Esophagus (tissue), 2 donors: Measurements from ENCODE around the gene SPEG. TPM values are rescaled to one million over a fixed set of nuclear protein-coding genes. Genes with fewer than 3 reads are reported as not detected.

Source experiments
- H3K27ac ChIP-seq, 2 donors: one replicate each; pipeline ENCODE4 v1.5.1; 2013; ENCODE audit warnings: low read depth in 2 of 2, mild to moderate bottlenecking in 2 of 2, inconsistent platforms in 1 of 2, low read length in 1 of 2, moderate library complexity in 1 of 2
- H3K27me3 ChIP-seq, 2 donors: one replicate each; pipeline ENCODE4 v1.6.1; 2013; ENCODE audit warnings: low read length in 2 of 2, control low read depth in 1 of 2, mild to moderate bottlenecking in 1 of 2; ENCODE audit not compliant: insufficient read depth in 2 of 2, control insufficient read depth in 1 of 2
- H3K36me3 ChIP-seq, 2 donors: one replicate each; pipeline ENCODE4 v1.6.1; 2013; ENCODE audit warnings: low read length in 1 of 2; ENCODE audit not compliant: control insufficient read depth in 2 of 2, insufficient read depth in 2 of 2
- H3K4me1 ChIP-seq, 2 donors: one replicate each; pipeline ENCODE4 v1.6.1; 2013; ENCODE audit warnings: low read length in 1 of 2; ENCODE audit not compliant: control insufficient read depth in 2 of 2, insufficient read depth in 2 of 2
- H3K4me3 ChIP-seq, 2 donors: one replicate each; pipeline ENCODE4 v1.5.1; 2013; ENCODE audit warnings: low read length in 2 of 2, mild to moderate bottlenecking in 2 of 2, low read depth in 1 of 2, moderate library complexity in 1 of 2
- H3K9me3 ChIP-seq, 2 donors: one replicate each; pipeline ENCODE4 v1.6.1; 2013; ENCODE audit warnings: mild to moderate bottlenecking in 2 of 2, low read depth in 1 of 2, low read length in 1 of 2, moderate library complexity in 1 of 2; ENCODE audit not compliant: control insufficient read depth in 2 of 2, insufficient read depth in 1 of 2
- WGBS, 2 donors: extraction: QIAGEN DNeasy Blood & Tissue Kit; methylation state at CpG; one replicate each; pipeline ENCODE4 v1.1.7; 2013; 5-methylcytosine and 5-hydroxymethylcytosine counted together
- polyA plus RNA-seq, 2 donors: library from polyadenylated mRNA; stranded (reverse); fragments of 200-250 nt; gene quantifications; one replicate each; pipeline ENCODE4 v1.2.3, GENCODE V29; 2013
- donor health status: healthy with polysubstance abuse.
- donor health status: Bipolar disorder and iron deficiency.

Gene SPEG
- polyA plus RNA-seq, 2 donors = 22.3 to 37.7 TPM

DNA sequence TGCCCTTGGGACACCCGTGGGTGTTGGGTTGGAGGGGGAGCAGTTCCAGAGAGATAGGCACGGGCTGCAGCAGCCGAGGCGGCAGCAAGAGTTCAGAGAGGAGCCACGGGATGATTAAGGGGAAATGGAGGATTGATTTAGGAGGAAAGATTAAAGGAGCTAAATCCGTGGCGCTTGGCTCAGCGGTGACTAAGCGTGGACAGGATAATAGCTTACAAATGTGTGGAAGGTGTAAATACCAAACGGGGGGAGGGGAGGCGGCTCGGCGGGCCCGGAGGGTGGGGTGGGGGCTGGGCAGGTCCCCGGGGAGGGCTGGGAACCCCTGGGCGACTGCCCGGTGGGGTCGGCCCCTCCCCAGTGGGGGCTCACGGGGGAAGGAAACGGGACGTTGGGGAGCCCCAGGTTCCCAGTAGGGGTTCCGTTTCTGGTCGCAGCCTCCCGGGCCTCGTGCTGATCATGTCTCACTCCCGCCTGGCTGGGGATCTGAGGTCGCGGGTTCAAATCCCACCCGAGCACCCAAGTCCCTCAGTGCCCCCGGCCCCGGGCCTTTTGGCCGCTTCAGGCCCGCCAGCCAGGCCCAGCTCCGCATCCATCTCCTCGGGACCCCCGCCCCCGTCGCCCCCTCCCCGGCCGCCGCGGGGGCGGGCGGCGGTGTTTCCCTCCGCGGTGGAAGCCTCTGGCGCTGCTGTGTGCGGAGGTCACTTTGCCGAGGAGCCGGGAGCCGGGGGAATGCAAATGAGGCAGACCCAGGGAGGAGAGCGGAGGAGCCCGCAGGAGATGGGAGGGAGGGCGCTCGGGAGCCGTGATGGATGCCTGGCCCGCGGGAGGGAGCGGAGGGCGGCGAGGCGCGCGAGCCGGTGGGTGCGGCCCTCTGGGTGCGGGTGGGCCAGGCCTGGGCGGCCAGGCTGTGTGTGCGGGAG lies 87.7 kb downstream of the SPEG start:
- Histone ChIP-seq H3K27me3 (peaks cover 0 to 4% of the 10 kb centered on the region in 2 donors), H3K9me3 (no peaks in the 10 kb centered on the region), H3K4me1 (peaks cover 0 to 2% of the 10 kb centered on the region in 2 donors), H3K27ac (peak overlapping the region in 1 of 2 donors; percentile 17), H3K4me3 (peak overlapping the region; percentile 3 to 16), H3K36me3 (no peaks in the 10 kb centered on the region)
- 2% methylated on average over 50 to 70 of the region's 70 CpGs for WGBS, 2 donors

DNA sequence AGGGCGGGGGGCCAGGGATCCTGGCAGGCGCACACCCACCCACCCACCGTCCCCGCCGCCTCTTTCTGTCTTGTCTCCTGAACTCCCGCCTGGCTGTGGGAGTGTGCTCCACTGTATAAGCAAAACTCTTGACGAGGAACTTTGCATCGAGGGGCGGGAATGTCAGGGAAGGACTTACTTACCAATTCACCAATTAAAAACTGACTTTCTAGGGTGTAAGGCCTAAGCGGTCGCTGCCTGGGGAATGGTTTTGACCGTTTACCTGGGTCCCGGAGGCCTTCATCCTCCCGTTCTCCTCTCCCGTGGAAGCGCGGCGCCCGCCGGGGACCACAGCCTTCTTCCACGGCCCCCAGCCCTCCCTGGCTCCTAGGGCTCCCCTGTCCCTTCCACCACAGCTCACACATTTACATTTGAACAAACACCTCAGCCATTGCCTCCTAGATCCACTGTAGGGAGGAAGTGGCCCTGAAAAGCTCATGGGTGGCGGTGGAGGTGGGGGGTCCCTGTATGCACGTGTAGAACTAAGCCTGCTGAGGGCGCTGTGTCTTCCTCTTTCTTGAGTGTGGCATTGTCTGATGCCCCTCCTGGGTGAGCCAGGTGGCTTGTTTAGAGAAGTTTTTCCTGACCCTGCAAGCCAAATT lies 88.5 kb downstream of the SPEG start:
- Histone ChIP-seq H3K27me3 (peaks cover 0 to 4% of the 10 kb centered on the region in 2 donors), H3K9me3 (no peaks in the 10 kb centered on the region), H3K4me3 (no peak overlapping the region), H3K27ac (no peak overlapping the region), H3K36me3 (no peaks in the 10 kb centered on the region), H3K4me1 (peaks cover 0 to 2% of the 10 kb centered on the region in 2 donors)
- WGBS, 2 donors = 19 to 27% methylated on average over 24 of the region's 24 CpGs

DNA sequence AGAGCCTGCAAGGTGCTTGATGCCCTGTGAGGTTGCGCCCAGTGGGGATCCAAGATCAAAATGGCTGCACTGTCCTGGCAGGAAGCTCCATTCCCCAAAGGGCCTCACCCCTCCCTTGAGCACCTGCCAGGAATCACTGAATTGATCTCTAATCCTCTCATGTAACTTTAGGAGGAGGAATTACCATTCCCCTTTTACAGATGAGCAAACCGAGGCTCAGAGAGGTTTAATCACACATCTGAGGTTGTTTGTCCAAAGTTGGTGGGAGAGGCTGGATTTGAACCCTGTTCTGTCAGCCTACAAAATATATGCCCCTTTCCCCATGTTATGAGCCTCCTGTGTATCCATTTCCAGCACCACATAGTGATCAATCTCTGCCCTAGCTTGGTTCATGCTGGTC lies 90.2 kb downstream of the SPEG start:
- H3K27me3 ChIP-seq = peaks cover 0 to 7% of the 10 kb centered on the region in 2 donors
- H3K4me3 ChIP-seq = no peak overlapping the region
- no peaks in the 10 kb centered on the region for H3K36me3 ChIP-seq
- H3K27ac ChIP-seq = no peak overlapping the region
- peaks cover 0 to 2% of the 10 kb centered on the region in 2 donors for H3K4me1 ChIP-seq
- no peaks in the 10 kb centered on the region for H3K9me3 ChIP-seq
- WGBS, 2 donors = 88 to 93% methylated on average over 2 of the region's 2 CpGs

DNA sequence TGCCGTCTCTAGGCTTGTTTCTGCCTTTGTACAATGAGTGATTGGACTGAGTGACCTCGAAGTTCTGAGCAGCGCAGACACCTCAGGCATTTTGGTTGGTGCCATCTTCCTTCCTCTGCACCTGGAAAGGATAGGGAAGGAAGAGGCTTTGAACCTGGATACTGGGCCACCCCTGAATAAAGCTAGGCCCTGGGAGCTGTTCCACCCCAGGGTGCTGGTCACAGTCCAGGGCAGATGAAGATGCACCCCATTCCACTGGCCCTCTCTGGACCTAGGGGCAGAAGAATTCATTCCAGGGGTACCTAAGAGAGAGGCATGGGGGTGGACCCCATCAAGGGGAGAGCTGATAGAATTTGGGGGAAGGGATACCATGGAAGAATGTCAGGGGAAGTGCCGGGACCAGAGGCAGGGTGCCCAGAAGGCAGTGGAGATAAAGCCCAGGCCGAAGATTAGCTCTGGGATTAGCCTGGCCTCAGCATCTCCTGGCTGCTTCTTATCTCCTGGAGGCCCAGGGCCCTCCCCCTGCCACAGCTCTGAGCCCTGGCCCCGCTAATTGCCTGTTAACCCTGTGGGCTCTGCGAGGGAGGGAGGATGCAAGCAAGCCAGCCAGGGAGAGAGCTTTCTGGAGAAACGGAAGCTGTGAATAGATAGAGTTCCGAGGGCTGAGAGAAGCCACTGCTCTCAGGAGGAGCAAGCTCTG lies 91.0 kb downstream of the SPEG start:
- Histone ChIP-seq H3K36me3 (no peaks in the 10 kb centered on the region), H3K4me3 (no peak overlapping the region), H3K9me3 (no peaks in the 10 kb centered on the region), H3K27me3 (peaks cover 0 to 7% of the 10 kb centered on the region in 2 donors), H3K4me1 (peaks cover 0 to 2% of the 10 kb centered on the region in 2 donors), H3K27ac (no peak overlapping the region)
- WGBS, 2 donors = 49 to 65% methylated on average over 9 of the region's 9 CpGs

DNA sequence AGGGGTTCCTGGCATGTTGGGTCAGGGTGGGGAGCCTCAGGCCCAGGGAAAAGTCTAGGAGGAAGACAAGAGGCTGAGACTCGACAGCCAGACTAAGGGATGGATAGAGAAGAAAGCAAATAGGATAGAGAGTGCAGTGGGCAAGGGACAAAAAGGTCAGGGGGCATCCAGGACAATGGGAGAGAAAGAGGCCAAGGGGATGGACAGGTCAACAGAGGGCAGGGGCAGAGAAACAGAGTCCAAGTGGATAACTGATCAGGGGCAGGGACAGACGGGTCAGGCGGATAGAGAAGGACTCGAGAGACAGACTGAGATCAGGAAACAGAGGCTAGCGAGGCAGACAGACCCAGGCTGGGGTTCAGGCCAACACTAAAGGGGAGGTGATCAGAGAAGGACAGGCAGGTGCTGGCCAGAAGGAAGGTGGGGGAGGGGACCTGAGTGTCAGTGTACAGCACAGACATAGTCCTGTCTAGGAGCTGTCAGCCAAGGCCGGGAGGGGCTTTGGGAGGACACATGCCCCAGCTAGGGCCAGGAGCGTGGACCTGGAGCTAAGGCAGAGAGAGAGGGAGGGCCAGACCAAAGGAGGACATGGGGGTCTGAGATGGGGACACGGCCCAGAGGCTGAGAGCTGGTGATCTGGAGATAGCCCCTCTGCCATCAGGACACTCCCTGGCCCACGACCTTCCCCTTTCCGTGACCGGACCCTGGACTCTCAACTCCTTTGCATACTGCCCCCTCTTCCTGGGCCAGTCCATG lies 91.9 kb downstream of the SPEG start:
- H3K4me3 ChIP-seq = no peak overlapping the region
- WGBS, 2 donors = 62 to 64% methylated on average over 10 to 11 of the region's 11 CpGs

DNA sequence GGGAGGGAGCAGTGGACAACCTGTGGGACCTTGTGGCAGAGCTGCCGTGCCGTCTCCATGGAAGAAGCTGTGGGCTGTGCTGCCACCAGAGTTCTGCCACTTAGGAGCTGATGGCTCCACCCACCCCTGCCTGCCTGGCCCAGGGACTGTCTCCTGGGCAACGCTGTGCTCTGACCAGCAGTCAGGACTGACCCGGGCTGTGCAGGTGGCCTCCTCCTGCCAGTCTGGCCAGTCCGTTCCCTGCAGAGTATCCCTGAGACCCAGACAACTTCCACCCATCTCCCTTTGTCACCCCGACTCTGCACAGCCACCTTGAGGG lies 92.4 kb downstream of the SPEG start:
- peaks cover 0 to 3% of the 10 kb centered on the region in 2 donors for H3K27me3 ChIP-seq
- no peaks in the 10 kb centered on the region for H3K4me1 ChIP-seq
- WGBS, 2 donors = 41 to 50% methylated on average over 6 of the region's 6 CpGs
- H3K27ac ChIP-seq = no peak overlapping the region
- no peaks in the 10 kb centered on the region for H3K36me3 ChIP-seq
- H3K9me3 ChIP-seq = no peaks in the 10 kb centered on the region
- no peak overlapping the region for H3K4me3 ChIP-seq

More for the DNA sequence above, 91.9 kb downstream of the SPEG start:
- H3K27ac ChIP-seq = no peak overlapping the region
- H3K9me3 ChIP-seq = no peaks in the 10 kb centered on the region
- peaks cover 0 to 7% of the 10 kb centered on the region in 2 donors for H3K27me3 ChIP-seq
- H3K36me3 ChIP-seq = no peaks in the 10 kb centered on the region
- H3K4me1 ChIP-seq = peaks cover 0 to 2% of the 10 kb centered on the region in 2 donors

DNA sequence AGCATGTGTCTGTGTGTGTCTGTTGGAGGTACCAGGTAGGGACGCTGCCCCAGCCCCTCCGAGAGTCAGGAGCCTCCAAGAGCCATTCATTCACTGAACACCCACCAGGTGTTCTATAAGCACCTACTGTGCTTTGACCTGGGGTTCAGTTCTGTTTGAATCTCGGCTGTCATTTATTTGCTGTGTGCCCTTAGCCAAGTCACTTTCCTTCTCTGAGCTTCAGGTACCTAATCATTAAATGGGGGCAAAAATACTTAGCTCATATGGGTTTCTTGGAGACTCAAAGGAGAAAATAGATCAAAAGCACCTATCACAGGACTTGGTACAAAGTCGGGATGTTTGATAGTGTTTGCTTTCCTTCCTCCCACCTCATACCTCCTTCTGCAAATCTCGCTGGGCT lies 92.8 kb downstream of the SPEG start:
- H3K36me3 ChIP-seq = no peaks in the 10 kb centered on the region
- no peaks in the 10 kb centered on the region for H3K9me3 ChIP-seq
- 51 to 56% methylated on average over 5 of the region's 5 CpGs for WGBS, 2 donors
- peaks cover 0 to 3% of the 10 kb centered on the region in 2 donors for H3K27me3 ChIP-seq
- H3K4me1 ChIP-seq = no peaks in the 10 kb centered on the region
- H3K27ac ChIP-seq = no peak overlapping the region
- no peak overlapping the region for H3K4me3 ChIP-seq

DNA sequence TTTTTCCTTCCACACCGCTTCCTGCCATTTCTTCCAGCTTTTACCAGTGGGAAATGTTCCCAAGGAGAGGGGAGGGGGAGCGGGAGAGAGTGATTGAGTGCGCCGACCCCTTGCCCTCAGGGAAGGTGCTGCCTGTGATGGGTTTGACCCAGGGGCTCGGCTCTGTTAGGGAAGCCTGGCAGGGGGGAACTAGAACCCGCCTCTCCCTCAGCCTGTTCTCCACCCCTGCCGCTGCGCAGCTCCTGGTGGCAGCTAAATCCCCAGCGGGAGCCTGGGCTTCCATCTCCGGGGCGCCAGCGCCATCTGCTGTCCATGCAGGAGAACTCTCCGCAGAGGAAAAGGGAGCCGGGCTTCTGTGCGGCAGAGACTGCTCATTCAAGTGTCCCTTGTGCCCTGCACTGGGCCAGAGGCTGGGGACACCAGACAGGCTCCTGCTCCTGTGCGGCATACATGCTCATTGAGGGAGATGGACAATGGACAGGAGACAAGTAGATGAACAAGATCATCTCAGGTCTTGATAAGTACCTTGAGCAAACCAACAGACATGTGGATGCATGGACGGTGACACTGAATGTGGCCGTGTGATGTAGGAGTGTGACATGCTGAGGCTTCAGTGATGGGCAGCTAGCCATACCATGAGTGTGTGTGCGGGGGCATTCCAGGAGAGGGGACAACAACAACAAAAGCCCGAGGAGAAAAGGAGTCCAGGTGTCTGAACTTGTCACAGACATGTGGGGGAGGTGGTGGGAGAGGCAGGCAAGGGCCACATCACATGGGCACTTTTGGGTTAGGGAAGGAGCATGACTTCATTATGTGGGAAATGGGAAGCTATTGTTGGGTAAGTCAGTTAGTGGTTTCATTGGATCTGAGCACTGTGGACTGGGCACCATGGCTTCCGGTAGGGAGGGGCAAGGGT lies 95.7 kb downstream of the SPEG start:
- Histone ChIP-seq H3K27ac (no peak overlapping the region), H3K4me3 (no peak overlapping the region), H3K36me3 (no peaks in the 10 kb centered on the region), H3K4me1 (no peaks in the 10 kb centered on the region), H3K27me3 (peaks cover 0 to 3% of the 10 kb centered on the region in 2 donors), H3K9me3 (no peaks in the 10 kb centered on the region)
- 13 to 14% methylated on average over 21 of the region's 21 CpGs for WGBS, 2 donors
